Gastroesophageal sphincter (tissue), 3 donors: ENCODE data around the gene PBX1.

Experiments
- EP300 ChIP-seq: sonication (generic); formaldehyde crosslinking; IDR thresholded peaks from one replicate; pipeline ENCODE4 v1.6.1; 2017; ENCODE audit warnings: antibody characterized with exemption, mild to moderate bottlenecking
- POLR2A ChIP-seq, 2 donors: fragments of 450-650 bp; IDR thresholded peaks; one replicate each; pipeline ENCODE4 v1.6.1; 2017; ENCODE audit warnings: antibody characterized with exemption in 2 of 2, mild to moderate bottlenecking in 2 of 2, moderate library complexity in 1 of 2
- POLR2AphosphoS5 ChIP-seq: sonication (generic); formaldehyde crosslinking; IDR thresholded peaks from one replicate; pipeline ENCODE4 v1.6.1; 2017; ENCODE audit warnings: antibody characterized with exemption
- TF ChIP-seq, protein P1 (sequence below), 4 experiments: fragments of 200-600 bp in 2 of 4; fragments of 450-650 bp in 2 of 4; sonication (generic) in 1 of 4; IDR thresholded peaks; one replicate each; pipeline ENCODE4 v1.5.1; 2017 to 2019; ENCODE audit warnings: antibody characterized with exemption in 4 of 4, mild to moderate bottlenecking in 2 of 4, moderate library complexity in 2 of 4

DNA sequence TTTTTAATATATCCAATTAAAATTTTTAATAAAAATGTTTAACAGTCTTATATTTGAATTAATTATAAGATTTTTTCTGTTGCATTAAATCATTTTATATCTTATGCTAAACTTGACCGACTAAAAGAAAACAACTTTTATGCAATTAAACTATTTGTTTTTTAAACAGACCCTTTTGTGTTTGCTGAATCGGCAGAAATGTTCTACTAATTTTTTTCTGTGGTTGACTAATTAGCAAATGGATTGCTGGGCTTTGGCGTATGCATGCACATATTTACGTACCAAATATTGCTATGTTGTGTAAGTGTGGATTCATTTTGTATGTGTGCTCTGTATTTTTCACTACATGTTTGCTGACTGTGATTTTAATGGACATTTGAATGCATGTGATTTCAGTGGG, 174.8 kb downstream of the PBX1 start:
- no peak for TF ChIP-seq POLR2A (IDR thresholded peaks at IDR 0.05)
- no peak for TF ChIP-seq EP300
- TF ChIP-seq, protein P1, sequence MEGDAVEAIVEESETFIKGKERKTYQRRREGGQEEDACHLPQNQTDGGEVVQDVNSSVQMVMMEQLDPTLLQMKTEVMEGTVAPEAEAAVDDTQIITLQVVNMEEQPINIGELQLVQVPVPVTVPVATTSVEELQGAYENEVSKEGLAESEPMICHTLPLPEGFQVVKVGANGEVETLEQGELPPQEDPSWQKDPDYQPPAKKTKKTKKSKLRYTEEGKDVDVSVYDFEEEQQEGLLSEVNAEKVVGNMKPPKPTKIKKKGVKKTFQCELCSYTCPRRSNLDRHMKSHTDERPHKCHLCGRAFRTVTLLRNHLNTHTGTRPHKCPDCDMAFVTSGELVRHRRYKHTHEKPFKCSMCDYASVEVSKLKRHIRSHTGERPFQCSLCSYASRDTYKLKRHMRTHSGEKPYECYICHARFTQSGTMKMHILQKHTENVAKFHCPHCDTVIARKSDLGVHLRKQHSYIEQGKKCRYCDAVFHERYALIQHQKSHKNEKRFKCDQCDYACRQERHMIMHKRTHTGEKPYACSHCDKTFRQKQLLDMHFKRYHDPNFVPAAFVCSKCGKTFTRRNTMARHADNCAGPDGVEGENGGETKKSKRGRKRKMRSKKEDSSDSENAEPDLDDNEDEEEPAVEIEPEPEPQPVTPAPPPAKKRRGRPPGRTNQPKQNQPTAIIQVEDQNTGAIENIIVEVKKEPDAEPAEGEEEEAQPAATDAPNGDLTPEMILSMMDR (IDR thresholded peaks at IDR 0.05): no peak
- TF ChIP-seq POLR2AphosphoS5: no peak
